ENCODE measurements around the gene RBL2.

The RBL2 gene

DNA sequence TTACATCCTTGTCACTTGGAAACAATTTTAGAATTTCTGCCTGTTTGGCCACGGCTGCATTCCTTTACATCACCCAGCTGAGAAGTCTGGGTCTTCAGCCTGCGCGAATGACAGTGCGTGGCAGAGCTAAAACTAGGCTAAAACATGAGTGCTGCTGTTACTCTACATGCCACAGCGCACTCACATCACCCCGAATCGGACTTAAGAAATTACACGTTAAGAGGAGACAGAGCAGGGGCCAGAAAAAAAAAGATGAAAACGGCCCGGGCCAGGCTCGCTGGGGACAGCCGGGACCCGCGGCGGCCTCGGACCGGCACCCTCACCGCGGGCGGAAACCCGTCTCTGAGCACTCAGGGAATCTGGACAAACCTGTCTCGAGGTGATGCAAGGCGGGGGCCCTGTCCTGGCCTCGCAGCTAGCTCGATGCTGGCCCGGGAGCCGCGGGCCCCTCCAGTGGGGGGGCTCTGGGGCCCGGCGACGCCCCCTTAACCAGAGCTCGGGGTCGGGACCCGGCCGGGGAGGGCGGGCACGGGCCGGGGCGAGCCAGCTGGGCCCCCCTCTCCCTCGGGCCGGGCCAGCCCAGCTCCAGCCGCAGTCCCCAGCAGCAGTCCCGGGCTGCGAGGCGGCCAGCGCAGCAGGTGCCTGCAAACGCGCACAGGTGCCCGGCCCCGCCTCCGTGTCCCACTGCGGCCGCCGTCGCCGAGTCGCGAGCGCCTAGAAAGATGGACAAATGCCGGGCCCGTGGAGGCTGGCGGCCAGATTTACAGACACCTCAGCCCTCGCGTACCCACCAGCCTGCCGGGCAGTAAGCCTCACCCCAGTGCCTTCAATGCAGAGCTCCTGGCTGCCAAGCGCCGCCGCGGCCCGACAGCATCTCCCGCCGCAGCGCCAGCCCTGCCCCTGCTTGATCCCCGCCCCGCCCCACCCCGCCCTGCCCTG lies 68.3 kb downstream of the RBL2 start, which contains the start of gene AKTIP:
AKTIP (minus strand) TSS at position 879 of the 939 bp plus-strand sequence. CDS start 2,950 bp downstream, outside the sequence.
- peak within 1 kb of the TSS; percentile 95 for H2AFZ ChIP-seq
- peak within 1 kb of the TSS; percentile 40 for H3K9ac ChIP-seq
- H3K79me2 ChIP-seq: peaks cover 8% of the 10 kb centered on the region
- no peaks in the 10 kb centered on the region for H3K36me3 ChIP-seq (ENCODE audit: control insufficient read depth, insufficient read depth, low read length)
- peak within 1 kb of the TSS; percentile 96 for H3K27ac ChIP-seq
- H3K4me3 ChIP-seq (ENCODE audit: low read depth, low read length): peak within 1 kb of the TSS; percentile 69
- peak within 1 kb of the TSS; percentile 85 for H3K4me2 ChIP-seq (ENCODE audit: low read length)
- TF ChIP-seq, protein P1, sequence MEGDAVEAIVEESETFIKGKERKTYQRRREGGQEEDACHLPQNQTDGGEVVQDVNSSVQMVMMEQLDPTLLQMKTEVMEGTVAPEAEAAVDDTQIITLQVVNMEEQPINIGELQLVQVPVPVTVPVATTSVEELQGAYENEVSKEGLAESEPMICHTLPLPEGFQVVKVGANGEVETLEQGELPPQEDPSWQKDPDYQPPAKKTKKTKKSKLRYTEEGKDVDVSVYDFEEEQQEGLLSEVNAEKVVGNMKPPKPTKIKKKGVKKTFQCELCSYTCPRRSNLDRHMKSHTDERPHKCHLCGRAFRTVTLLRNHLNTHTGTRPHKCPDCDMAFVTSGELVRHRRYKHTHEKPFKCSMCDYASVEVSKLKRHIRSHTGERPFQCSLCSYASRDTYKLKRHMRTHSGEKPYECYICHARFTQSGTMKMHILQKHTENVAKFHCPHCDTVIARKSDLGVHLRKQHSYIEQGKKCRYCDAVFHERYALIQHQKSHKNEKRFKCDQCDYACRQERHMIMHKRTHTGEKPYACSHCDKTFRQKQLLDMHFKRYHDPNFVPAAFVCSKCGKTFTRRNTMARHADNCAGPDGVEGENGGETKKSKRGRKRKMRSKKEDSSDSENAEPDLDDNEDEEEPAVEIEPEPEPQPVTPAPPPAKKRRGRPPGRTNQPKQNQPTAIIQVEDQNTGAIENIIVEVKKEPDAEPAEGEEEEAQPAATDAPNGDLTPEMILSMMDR (IDR thresholded peaks at IDR 0.05): no peak
- H3K27me3 ChIP-seq (ENCODE audit: control insufficient read depth, insufficient read depth, low read length): no peaks in the 10 kb centered on the region
- H3K4me1 ChIP-seq: peaks cover 17% of the 10 kb centered on the region
- no peaks in the 10 kb centered on the region for H3K9me3 ChIP-seq (ENCODE audit: control insufficient read depth, low read length)

DNA sequence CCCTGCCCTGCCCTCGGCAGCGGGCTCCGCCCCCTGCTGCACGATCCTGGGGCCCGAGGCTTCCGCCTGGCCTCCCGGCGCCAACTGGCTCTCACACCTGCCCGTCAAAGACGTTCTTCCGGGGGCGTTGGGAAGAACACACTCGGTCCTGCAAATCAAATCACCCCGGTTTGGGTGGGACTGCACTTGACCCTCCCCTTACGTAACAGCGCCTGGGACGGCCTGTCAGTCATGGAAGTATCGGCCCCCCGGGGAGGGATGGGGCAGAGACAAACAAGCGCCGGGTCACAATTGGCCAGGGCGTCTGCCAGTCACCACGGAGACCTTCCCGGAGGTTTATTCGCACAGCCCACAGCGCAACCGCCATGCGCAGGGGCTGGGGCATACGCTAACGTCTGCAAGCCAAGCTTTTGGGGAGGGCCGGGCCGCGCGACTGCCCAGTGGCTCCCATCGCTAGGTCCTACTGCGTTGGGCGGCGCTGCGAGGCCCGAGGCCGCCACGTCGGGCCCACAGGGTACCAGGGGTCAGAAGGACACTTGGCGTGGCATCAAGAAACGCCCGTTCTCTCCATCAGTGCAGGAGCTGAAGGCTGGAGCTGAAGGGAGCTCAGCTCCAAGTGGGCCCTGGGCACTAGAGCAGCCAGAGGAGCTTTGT lies 69.1 kb downstream of the RBL2 start:
- Histone ChIP-seq H3K4me3 (ENCODE audit: low read depth, low read length) (peak overlapping the region; percentile 69), H3K36me3 (ENCODE audit: control insufficient read depth, insufficient read depth, low read length) (no peaks in the 10 kb centered on the region), H3K27ac (peak overlapping the region; percentile 96), H3K4me1 (peaks cover 17% of the 10 kb centered on the region), H3K4me2 (ENCODE audit: low read length) (peak overlapping the region; percentile 77), H3K9ac (peak overlapping the region; percentile 40), H3K79me2 (peaks cover 8% of the 10 kb centered on the region), H2AFZ (peak overlapping the region; percentile 95), H3K27me3 (ENCODE audit: control insufficient read depth, insufficient read depth, low read length) (no peaks in the 10 kb centered on the region), H3K9me3 (ENCODE audit: control insufficient read depth, low read length) (no peaks in the 10 kb centered on the region)
- TF ChIP-seq, protein P1 (IDR thresholded peaks at IDR 0.05): no peak

DNA sequence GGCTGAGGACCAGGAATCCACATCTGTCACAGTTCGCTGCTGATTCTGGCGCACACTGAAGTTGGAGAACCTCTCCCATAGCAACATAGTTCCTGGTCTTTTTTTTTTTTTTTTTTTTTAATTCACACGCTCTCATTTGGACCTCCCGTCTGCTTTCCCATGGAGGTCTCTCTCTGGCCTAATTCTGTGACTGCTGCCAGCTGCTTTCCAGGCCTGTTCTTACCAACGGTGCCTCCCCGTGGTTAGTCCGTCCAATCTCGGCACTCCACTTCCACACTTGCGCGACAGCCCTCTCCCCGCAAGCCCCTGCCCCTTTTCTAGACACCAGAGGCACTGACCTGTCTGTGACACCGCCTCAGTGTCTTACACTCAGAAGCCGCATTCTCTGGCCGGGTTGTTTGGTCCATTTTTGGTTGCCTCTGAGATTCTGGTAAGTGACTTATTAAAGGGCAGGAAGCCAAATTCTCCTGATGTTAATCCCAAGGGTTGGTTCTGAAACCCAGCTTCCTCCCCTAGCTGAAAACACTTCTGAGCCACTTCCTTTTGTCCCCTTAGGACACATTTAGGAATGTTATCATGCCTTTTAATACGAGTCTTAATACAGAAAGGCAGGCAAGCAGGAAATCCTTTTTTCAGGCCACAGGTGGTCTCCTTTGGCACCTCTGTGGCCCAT lies 69.9 kb downstream of the RBL2 start:
- Histone ChIP-seq H2AFZ (peak overlapping the region; percentile 95), H3K27me3 (ENCODE audit: control insufficient read depth, insufficient read depth, low read length) (no peaks in the 10 kb centered on the region), H3K79me2 (peaks cover 8% of the 10 kb centered on the region), H3K27ac (peak overlapping the region; percentile 96), H3K4me3 (ENCODE audit: low read depth, low read length) (peak overlapping the region; percentile 34), H3K9ac (no peak overlapping the region), H3K36me3 (ENCODE audit: control insufficient read depth, insufficient read depth, low read length) (no peaks in the 10 kb centered on the region), H3K9me3 (ENCODE audit: control insufficient read depth, low read length) (no peaks in the 10 kb centered on the region), H3K4me2 (ENCODE audit: low read length) (peak overlapping the region; percentile 77), H3K4me1 (peaks cover 17% of the 10 kb centered on the region)
- TF ChIP-seq, protein P1 (IDR thresholded peaks at IDR 0.05): no peak

DNA sequence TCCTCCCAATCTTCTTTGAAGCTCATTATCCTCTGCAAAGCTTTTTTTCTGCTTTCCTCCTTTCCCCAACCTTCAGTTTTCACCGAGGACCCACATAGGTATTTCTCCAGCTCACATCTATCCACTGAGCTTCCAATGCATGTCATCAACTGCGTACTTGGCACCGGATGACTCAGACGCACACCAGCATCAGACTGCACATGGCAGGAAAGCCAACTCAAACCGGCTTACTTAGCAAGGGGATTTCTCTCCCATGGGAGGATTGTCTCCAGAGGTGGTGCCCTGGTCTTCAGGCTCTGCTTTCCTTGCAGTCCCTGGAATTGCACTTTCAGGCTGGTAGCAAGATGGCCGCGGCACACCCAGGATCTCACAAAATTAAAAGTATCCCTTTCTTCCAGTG lies 70.4 kb downstream of the RBL2 start:
- H3K27me3 ChIP-seq (ENCODE audit: control insufficient read depth, insufficient read depth, low read length): no peaks in the 10 kb centered on the region
- H3K9me3 ChIP-seq (ENCODE audit: control insufficient read depth, low read length): no peaks in the 10 kb centered on the region
- H3K4me1 ChIP-seq: peaks cover 17% of the 10 kb centered on the region
- peaks cover 8% of the 10 kb centered on the region for H3K79me2 ChIP-seq
- no peak overlapping the region for H3K4me2 ChIP-seq (ENCODE audit: low read length)
- TF ChIP-seq, protein P1 (IDR thresholded peaks at IDR 0.05): no peak
- H3K9ac ChIP-seq: no peak overlapping the region
- no peak overlapping the region for H2AFZ ChIP-seq
- H3K4me3 ChIP-seq (ENCODE audit: low read depth, low read length): no peak overlapping the region
- H3K27ac ChIP-seq: peak overlapping the region; percentile 96
- H3K36me3 ChIP-seq (ENCODE audit: control insufficient read depth, insufficient read depth, low read length): no peaks in the 10 kb centered on the region

Data from parathyroid adenoma (tissue), 2 donors.